NCI-H2081 treated with DMSO at 0.1 percent for 48 hours (cell line): ENCODE measurements around the gene MORN1.

Source experiments
- DNase-seq: peaks from one replicate; lab custom pipeline; 2025; lab: John Stamatoyannopoulos, UW

The MORN1 gene

GRCh38 chr1:2385606-2386280, 5.6 kb downstream of the MORN1 start:
- no peak for DNase-seq

GRCh38 chr1:2384941-2385481, 6.3 kb downstream of the MORN1 start:
- DNase-seq: no peak

GRCh38 chr1:2384130-2384860, 7.1 kb downstream of the MORN1 start:
- no peak for DNase-seq

DNA sequence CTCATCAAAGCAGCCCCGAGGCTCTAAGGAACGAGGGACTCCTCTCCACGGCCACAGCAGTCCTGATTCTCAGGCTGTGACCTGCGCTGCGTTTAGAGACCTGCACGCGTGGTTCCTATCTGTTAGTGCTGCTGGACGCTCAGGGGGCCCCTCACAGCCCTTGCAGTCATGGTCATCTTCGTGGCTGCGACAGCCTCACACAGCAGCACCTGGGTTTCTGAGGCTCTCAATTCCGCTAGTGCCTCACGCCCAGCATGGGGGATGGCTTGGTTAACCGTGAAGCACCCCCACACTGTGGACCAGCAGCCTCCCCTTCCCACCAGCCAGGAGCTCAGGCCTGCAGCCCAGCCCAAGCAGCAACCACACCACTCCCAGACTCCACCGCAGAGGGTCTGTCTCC, 7.8 kb downstream of the MORN1 start:
- DNase-seq: no peak

GRCh38 chr1:2382621-2383361, 8.6 kb downstream of the MORN1 start:
- no peak for DNase-seq

DNA sequence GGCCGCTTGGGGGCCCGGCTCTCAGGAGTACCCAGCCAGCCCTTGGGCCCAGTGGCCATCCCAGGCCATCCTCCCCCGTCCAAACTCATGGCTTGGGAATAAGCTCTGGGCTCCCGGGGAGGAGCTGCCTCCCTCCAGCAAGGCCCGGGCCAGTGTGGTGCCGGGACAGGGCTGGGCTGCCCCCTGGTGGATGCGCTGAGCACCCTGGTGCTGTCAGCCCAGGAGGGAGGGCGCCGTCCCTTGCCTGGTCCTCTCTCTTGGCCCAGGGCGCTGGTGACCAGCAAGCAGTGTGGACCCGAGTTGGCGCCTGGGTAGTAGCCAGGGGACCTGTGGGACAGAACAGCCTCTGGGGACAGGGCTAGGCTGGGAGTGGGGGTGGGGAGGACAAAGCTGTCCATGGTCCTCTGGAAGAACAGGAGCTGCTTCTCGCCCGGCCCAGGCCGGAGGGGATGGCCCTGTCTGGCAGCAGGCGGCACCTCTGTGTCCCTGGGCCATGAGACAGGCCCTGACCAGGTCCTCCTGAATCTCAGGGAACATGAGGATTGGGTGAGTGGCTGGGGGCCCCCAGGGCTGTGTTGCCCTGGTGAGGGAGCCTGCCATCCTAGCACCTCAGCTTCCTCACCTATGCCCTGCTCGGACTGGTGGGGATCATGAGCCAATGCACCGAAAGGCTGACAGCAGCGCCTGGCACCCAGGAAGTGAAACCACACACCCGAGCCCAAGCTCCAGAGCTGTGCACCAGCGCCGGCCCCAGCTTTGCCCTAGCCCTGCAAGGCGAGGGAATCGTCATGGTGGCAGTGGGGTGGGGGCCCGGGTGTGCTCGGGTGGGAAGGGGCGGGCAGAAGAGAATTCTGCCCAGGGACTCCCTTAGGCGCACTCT, 9.4 kb downstream of the MORN1 start:
- no peak for DNase-seq

DNA sequence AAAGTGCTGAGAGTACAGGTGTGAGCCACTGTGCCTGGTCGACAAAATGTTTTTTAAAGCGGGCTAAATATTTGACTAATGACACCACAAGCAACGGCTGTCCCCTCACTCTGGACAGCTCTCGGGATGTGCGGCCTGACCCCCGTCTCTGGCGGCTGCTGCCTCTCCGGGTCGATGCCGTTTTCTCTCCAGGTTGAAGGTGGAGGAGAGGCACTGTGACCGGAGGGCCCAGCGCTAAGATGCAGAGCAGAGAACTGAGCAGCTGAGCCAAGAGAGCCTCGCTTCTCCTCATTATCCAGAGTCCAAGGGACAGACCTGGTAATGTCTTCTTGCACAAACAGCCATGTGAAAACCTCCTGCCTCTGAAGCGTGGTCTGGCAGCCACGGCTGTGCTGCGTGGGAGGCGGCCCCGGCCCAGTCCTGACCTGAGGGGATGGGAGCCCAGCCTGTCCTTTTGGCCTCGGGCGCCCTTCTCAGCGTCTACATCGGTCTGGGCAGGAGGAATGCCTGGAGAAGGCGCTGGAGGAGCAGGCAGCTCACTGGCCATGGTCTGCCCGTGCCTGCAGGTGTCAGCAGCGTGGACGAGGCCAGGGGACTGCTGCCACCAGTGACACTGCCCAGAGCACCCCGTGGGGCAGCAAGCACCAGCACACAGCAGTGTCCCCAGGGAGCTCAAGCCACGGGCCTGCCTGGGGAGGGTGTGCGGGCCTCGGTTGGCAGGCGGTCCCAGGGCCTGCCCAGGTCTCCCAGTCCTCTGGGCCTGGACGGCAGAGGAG, 10.3 kb downstream of the MORN1 start:
- no peak for DNase-seq

DNA sequence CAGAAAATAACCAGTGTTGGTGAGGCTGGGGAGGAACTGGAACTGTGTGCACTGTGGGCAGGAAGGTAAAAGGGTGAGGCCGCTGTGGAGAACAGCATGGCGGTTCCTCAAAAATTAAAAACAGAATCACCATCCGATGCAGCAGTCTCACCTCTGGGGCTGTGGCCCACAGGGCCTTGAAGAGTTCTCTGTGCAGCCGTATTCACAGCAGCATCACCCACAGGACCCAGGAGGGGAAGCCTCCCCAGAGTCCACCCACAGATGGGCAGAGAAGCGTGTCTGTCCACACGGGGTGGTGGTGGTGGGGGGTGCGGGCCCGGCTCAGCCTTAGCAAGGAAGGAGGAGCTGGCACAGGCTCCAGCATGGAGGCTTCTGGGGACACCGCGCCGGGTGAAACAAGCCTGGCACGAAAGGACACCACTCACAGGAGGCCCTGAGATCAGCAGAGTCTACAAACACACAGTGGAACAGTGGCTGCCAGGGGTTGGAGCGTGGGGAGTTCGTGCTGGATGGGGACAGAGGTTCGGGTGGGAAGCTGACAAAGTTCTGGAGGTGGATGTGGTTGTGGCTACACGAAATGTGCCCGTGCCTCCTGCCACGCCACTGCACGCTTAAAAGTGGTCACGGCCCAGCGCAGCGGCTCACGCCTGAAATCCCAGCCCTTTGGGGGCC, 11.5 kb downstream of the MORN1 start:
- DNase-seq: no peak

GRCh38 chr1:2378956-2379732, 12.2 kb downstream of the MORN1 start:
- DNase-seq: no peak

- DNase-seq: no peak
Measured at GRCh38 chr1:2378441-2378851, 12.9 kb downstream of the MORN1 start.

GRCh38 chr1:2377751-2378440, 13.5 kb downstream of the MORN1 start:
- no peak for DNase-seq

GRCh38 chr1:2376931-2377672, 14.3 kb downstream of the MORN1 start:
- no peak for DNase-seq

GRCh38 chr1:2376261-2376741, 15.1 kb downstream of the MORN1 start:
- DNase-seq: no peak

DNA sequence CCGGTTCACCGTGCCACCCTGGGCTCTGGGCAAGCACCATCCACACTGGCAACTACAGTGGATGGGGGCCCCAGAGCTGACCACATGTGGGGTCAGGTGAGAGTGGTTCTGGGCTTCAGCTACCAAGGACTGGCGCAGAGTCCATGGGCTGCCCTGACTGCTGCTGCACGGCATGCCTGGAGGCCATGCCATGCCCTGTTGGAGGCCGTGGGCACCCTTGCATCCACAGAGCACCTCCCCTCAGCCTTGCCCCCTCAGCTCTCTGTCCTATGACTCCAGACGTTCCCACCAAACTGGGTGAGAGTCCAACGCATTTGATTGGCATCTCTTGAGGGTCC, 15.5 kb downstream of the MORN1 start:
- no peak for DNase-seq

GRCh38 chr1:2375246-2375922, 16.0 kb downstream of the MORN1 start:
- DNase-seq: no peak

DNA sequence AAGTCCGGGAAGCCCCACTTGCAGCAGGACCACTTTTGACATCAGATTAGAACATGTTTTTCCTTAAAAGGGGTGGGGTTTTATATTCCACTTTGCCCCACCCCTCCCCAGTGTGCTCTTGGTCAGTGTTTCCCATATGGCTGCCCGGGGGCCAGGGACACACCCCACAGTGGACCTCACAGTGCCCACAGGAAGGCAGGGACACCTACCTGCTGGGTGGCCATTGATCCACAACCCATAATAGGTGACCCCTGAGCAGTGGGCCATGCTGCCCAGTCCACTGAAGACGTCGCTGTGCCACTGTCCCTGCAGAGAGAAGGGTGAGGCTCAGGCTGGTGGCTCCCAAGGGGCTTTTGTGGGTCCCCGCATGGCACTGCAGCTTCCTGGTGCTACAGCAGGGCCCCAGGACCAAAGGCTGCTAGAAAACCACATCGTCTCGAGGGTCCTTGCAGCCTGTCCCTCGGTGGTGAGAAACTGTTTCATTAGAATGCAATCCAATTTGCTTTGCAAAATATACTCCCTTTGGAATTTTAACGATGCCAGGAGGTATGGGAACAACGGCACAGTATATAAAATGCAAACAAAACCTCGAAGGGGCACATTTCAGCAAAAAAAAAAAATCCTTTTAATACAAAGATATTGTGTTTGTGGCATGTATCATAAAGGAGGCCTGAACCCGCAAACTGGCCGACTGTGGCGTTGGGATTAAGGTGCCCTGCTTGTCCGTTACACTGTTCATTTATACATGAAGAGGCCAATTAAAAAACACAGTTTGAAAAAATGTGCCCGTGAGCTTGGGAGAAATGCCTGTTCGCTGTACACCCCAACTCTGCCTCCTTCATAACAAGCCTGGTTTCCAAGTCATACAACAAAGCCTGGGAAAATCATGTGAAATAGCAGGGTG, 16.9 kb downstream of the MORN1 start:
- DNase-seq: no peak
